HUES64 (cell line): ENCODE measurements around the gene CTNND2.

ENCODE experiments used
- H3K27ac ChIP-seq: 2 replicates; pipeline ENCODE4 v1.7.0; 2013; ENCODE audit warnings: low read depth, low read length, inconsistent platforms
- H3K27me3 ChIP-seq: 2 replicates; pipeline ENCODE4 v1.6.1; 2013; ENCODE audit warnings: mild to moderate bottlenecking, low read length; ENCODE audit not compliant: insufficient read depth
- H3K36me3 ChIP-seq: 2 replicates; pipeline ENCODE4 v1.6.1; 2013; ENCODE audit warnings: mild to moderate bottlenecking, low read length; ENCODE audit not compliant: insufficient read depth
- H3K4me1 ChIP-seq: 2 replicates; pipeline ENCODE4 v1.6.1; 2013; ENCODE audit warnings: mild to moderate bottlenecking, low read length, moderate library complexity; ENCODE audit not compliant: insufficient read depth
- H3K4me3 ChIP-seq: 2 replicates; pipeline ENCODE4 v1.5.1; 2013; ENCODE audit warnings: mild to moderate bottlenecking, low read length, moderate library complexity
- H3K9ac ChIP-seq: 2 replicates; pipeline ENCODE4 v1.6.1; 2013; ENCODE audit warnings: mild to moderate bottlenecking, low read depth, low read length
- H3K9me3 ChIP-seq: 2 replicates; pipeline ENCODE4 v1.6.1; 2013; ENCODE audit warnings: low read depth, low read length; ENCODE audit not compliant: insufficient read depth
- WGBS: fragments of 150-250, 120-280 bp; methylation state at CpG from one replicate; pipeline ENCODE4 v1.1.7; 2013; ENCODE audit warnings: missing lambda C conversion rate; 5-methylcytosine and 5-hydroxymethylcytosine counted together

Gene CTNND2

GRCh38 chr5:11252523-11252922 is 651.7 kb downstream of the CTNND2 start:
- Histone ChIP-seq H3K9ac (no peak overlapping the region), H3K36me3 (no peaks in the 10 kb centered on the region), H3K4me3 (no peak overlapping the region), H3K9me3 (no peaks in the 10 kb centered on the region), H3K4me1 (peaks cover 7% of the 10 kb centered on the region; the same call in 1 of the 2 replicates), H3K27ac (no peak overlapping the region), H3K27me3 (no peaks in the 10 kb centered on the region)

- no peak overlapping the region for H3K27ac ChIP-seq
- 83% methylated on average over 1 of the region's 1 CpG for WGBS
- peaks cover 7% of the 10 kb centered on the region; the same call in 1 of the 2 replicates for H3K4me1 ChIP-seq
- no peaks in the 10 kb centered on the region for H3K27me3 ChIP-seq
- no peak overlapping the region for H3K9ac ChIP-seq
- H3K36me3 ChIP-seq = no peaks in the 10 kb centered on the region
- H3K4me3 ChIP-seq = no peak overlapping the region
- no peaks in the 10 kb centered on the region for H3K9me3 ChIP-seq
Measured at GRCh38 chr5:11252075-11252474, 652.2 kb downstream of the CTNND2 start.

GRCh38 chr5:11251247-11251646 is 653.0 kb downstream of the CTNND2 start:
- WGBS = 90% methylated on average over 6 of the region's 6 CpGs
- H3K4me3 ChIP-seq = no peak overlapping the region
- H3K27me3 ChIP-seq = no peaks in the 10 kb centered on the region
- H3K4me1 ChIP-seq = peaks cover 7% of the 10 kb centered on the region; the same call in 1 of the 2 replicates
- H3K27ac ChIP-seq = no peak overlapping the region
- H3K36me3 ChIP-seq = no peaks in the 10 kb centered on the region
- H3K9me3 ChIP-seq = no peaks in the 10 kb centered on the region
- H3K9ac ChIP-seq = no peak overlapping the region

- no peaks in the 10 kb centered on the region for H3K36me3 ChIP-seq
- H3K27ac ChIP-seq = no peak overlapping the region
- no peaks in the 10 kb centered on the region for H3K9me3 ChIP-seq
- no peak overlapping the region for H3K4me3 ChIP-seq
- H3K4me1 ChIP-seq = peaks cover 8% of the 10 kb centered on the region
- no peak overlapping the region for H3K9ac ChIP-seq
- H3K27me3 ChIP-seq = no peaks in the 10 kb centered on the region
- 95% methylated on average over 4 of the region's 4 CpGs for WGBS
Measured at GRCh38 chr5:11248966-11249365, 655.3 kb downstream of the CTNND2 start.

GRCh38 chr5:11247224-11247623 is 657.0 kb downstream of the CTNND2 start:
- Histone ChIP-seq H3K27me3 (no peaks in the 10 kb centered on the region), H3K4me3 (no peak overlapping the region), H3K36me3 (no peaks in the 10 kb centered on the region), H3K9me3 (no peaks in the 10 kb centered on the region), H3K4me1 (peaks cover 18% of the 10 kb centered on the region), H3K27ac (no peak overlapping the region), H3K9ac (no peak overlapping the region)
- WGBS = 94% methylated on average over 3 of the region's 3 CpGs

- H3K4me3 ChIP-seq = no peak overlapping the region
- H3K9me3 ChIP-seq = no peaks in the 10 kb centered on the region
- peaks cover 10% of the 10 kb centered on the region for H3K4me1 ChIP-seq
- no peaks in the 10 kb centered on the region for H3K27me3 ChIP-seq
- H3K9ac ChIP-seq = no peak overlapping the region
- no peaks in the 10 kb centered on the region for H3K36me3 ChIP-seq
- WGBS = 97% methylated on average over 2 of the region's 2 CpGs
- no peak overlapping the region for H3K27ac ChIP-seq
Measured at GRCh38 chr5:11240293-11241190, 663.7 kb downstream of the CTNND2 start.

GRCh38 chr5:11239261-11240015 is 664.8 kb downstream of the CTNND2 start:
- WGBS = 92% methylated on average over 13 of the region's 13 CpGs
- Histone ChIP-seq H3K36me3 (no peaks in the 10 kb centered on the region), H3K27ac (no peak overlapping the region), H3K4me3 (no peak overlapping the region), H3K4me1 (peaks cover 10% of the 10 kb centered on the region), H3K27me3 (no peaks in the 10 kb centered on the region), H3K9ac (no peak overlapping the region), H3K9me3 (no peaks in the 10 kb centered on the region)

- no peak overlapping the region for H3K27ac ChIP-seq
- 92% methylated on average over 5 of the region's 5 CpGs for WGBS
- H3K36me3 ChIP-seq = no peaks in the 10 kb centered on the region
- peaks cover 12% of the 10 kb centered on the region for H3K9me3 ChIP-seq
- H3K27me3 ChIP-seq = no peaks in the 10 kb centered on the region
- no peak overlapping the region for H3K9ac ChIP-seq
- no peaks in the 10 kb centered on the region for H3K4me1 ChIP-seq
- H3K4me3 ChIP-seq = no peak overlapping the region
Measured at GRCh38 chr5:11234501-11234911, 669.7 kb downstream of the CTNND2 start.

- Histone ChIP-seq H3K27ac (no peak overlapping the region), H3K9ac (no peak overlapping the region), H3K27me3 (no peaks in the 10 kb centered on the region), H3K9me3 (peaks cover 12% of the 10 kb centered on the region), H3K4me1 (no peaks in the 10 kb centered on the region), H3K4me3 (no peak overlapping the region), H3K36me3 (no peaks in the 10 kb centered on the region)
- 97% methylated on average over 3 of the region's 3 CpGs for WGBS
Measured at GRCh38 chr5:11230890-11231289, 673.4 kb downstream of the CTNND2 start.

- H3K27me3 ChIP-seq = no peaks in the 10 kb centered on the region
- no peaks in the 10 kb centered on the region for H3K36me3 ChIP-seq
- H3K9me3 ChIP-seq = peaks cover 6% of the 10 kb centered on the region
- H3K9ac ChIP-seq = no peak overlapping the region
- no peak overlapping the region for H3K27ac ChIP-seq
- H3K4me1 ChIP-seq = no peaks in the 10 kb centered on the region
- H3K4me3 ChIP-seq = no peak overlapping the region
- 89% methylated on average over 2 of the region's 3 CpGs for WGBS
Measured at GRCh38 chr5:11227064-11227463, 677.2 kb downstream of the CTNND2 start.

GRCh38 chr5:11224436-11225187 is 679.6 kb downstream of the CTNND2 start:
- WGBS = 98% methylated on average over 1 of the region's 1 CpG
- Histone ChIP-seq H3K36me3 (no peaks in the 10 kb centered on the region), H3K4me1 (no peaks in the 10 kb centered on the region), H3K27me3 (no peaks in the 10 kb centered on the region), H3K4me3 (no peak overlapping the region), H3K9ac (no peak overlapping the region), H3K27ac (no peak overlapping the region), H3K9me3 (peaks cover 2% of the 10 kb centered on the region; the same call in 1 of the 2 replicates)
